Panc1 (cell line): ENCODE measurements around the gene SLC6A1. TPM values are rescaled to one million over a fixed set of nuclear protein-coding genes. Genes with fewer than 3 reads are reported as not detected.

Source experiments
- ATAC-seq: fragments of 200-7000 bp; cut with Tn5 transposase; 2 replicates; pipeline ENCODE4 v1.9.1; 2020; ENCODE audit warnings: mild to moderate bottlenecking, moderate library complexity
- BruUV-seq: library from RNA; stranded (reverse); fragments of 400-500 nt; replicated peaks from 2 replicates; lab custom pipeline; 2021; lab: Mats Ljungman, UMichigan
- CTCF ChIA-PET: fragments of 300-600 bp; sonication (Branson Sonifier 250); formaldehyde crosslinking; loops from one replicate; lab custom pipeline; 2022; ENCODE audit warnings: antibody characterized with exemption; lab: Charles Lee
- POLR2A ChIA-PET: fragments of 300-600 bp; sonication (Branson Sonifier 250); formaldehyde crosslinking; loops from one replicate; lab custom pipeline; 2022; ENCODE audit warnings: antibody characterized with exemption; lab: Charles Lee
- DNase-seq: peaks from one replicate; pipeline ENCODE4 v3.0.0-alpha.2; 2010; ENCODE audit warnings: low read depth, low spot score
- H3K27ac ChIP-seq: 2 replicates; pipeline ENCODE4 v1.5.1; 2011; ENCODE audit warnings: mild to moderate bottlenecking, low read length, inconsistent platforms
- H3K27me3 ChIP-seq: fragments of 200-500 bp; sonication (Bioruptor generic); 2 replicates; pipeline ENCODE4 v1.6.0; 2014; ENCODE audit warnings: low read length, inconsistent platforms; ENCODE audit not compliant: control insufficient read depth, insufficient read depth
- H3K36me3 ChIP-seq: fragments of 200-500 bp; sonication (Bioruptor generic); 2 replicates; pipeline ENCODE4 v1.5.1; 2014; ENCODE audit warnings: inconsistent platforms, mild to moderate bottlenecking, low read length, moderate library complexity; ENCODE audit not compliant: control insufficient read depth, insufficient read depth
- H3K4me1 ChIP-seq: 2 replicates; pipeline ENCODE4 v1.5.1; 2011; ENCODE audit warnings: inconsistent platforms, mild to moderate bottlenecking, low read length, moderate library complexity; ENCODE audit not compliant: control insufficient read depth, insufficient read depth
- H3K4me3 ChIP-seq, 2 experiments: 2 replicates each; pipeline ENCODE4 v1.5.1; 2011 to 2012; ENCODE audit warnings: low read depth in 2 of 2, low read length in 2 of 2, mild to moderate bottlenecking in 2 of 2, inconsistent platforms in 1 of 2, moderate library complexity in 1 of 2
- H3K9me3 ChIP-seq: fragments of 200-500 bp; sonication (Bioruptor generic); 2 replicates; pipeline ENCODE4 v1.5.1; 2014; ENCODE audit warnings: low read depth, mild to moderate bottlenecking, inconsistent platforms, low read length, moderate library complexity; ENCODE audit not compliant: control insufficient read depth, insufficient read depth
- POLR2AphosphoS5 ChIP-seq: IDR thresholded peaks from 2 replicates; pipeline ENCODE4 v1.6.1; 2012; ENCODE audit warnings: mild to moderate bottlenecking, low read depth, low read length, moderate library complexity
- SIN3A ChIP-seq: IDR thresholded peaks from 2 replicates; pipeline ENCODE4 v1.6.1; 2012; ENCODE audit warnings: low read depth, mild to moderate bottlenecking, low read length, moderate library complexity, borderline replicate concordance; ENCODE audit not compliant: insufficient read depth
- TCF7L2 ChIP-seq: IDR thresholded peaks from 2 replicates; pipeline ENCODE4 v1.6.1; 2011; ENCODE audit warnings: mild to moderate bottlenecking, low read depth, low read length, inconsistent platforms
- in situ Hi-C: cut with HindIII; loops from 2 replicates; pipeline ENCODE4 v1.10.0; 2016; ENCODE audit warnings: low sequenced_read_pairs, low pct_unique_long_range_greater_than_20kb
- intact Hi-C: fragments of 100-400 bp; cut with micrococcal nuclease; formaldehyde crosslinking; loops from one replicate; pipeline ENCODE4 v1.10.0; 2022; ENCODE audit not compliant: unreplicated experiment
- total RNA-seq: library from RNA; stranded (reverse); gene quantifications from one replicate; pipeline ENCODE4 v1.2.1, GENCODE V29; 2021; ENCODE audit not compliant: unreplicated experiment
- TF ChIP-seq, protein P1 (sequence below), 2 experiments: IDR thresholded peaks; 2 replicates each; pipeline ENCODE4 v1.6.1; 2011 to 2012; ENCODE audit warnings: low read depth in 2 of 2, control low read depth in 1 of 2, low read length in 1 of 2, mild to moderate bottlenecking in 1 of 2, moderate library complexity in 1 of 2; ENCODE audit not compliant: insufficient read depth in 1 of 2
- TF ChIP-seq, protein P2 (sequence below): fragments of 450-650 bp; IDR thresholded peaks from 2 replicates; pipeline ENCODE4 v1.5.1; 2017; ENCODE audit warnings: mild to moderate bottlenecking

Gene SLC6A1
- total RNA-seq, 1 experiment from 2014 or later = not detected

DNA sequence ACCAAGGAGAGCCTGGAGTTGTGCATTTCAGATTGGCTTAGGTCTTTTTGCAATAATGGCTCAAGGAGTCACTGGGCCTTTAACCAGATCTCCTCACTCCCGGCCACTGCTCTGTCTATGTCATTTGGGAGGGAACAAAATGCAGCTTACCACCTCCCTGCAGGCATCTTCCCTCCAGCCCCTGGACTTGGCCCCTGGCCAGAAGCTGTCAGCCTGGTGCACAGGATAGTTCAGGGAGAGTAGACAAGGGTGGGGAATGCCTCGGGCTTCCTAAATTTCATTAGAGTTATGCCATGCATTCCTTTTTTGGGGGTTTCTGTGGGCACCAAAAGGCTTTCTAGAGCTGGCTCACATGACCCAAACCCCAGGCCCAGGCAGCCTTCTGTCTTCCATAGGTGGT is 91.5 kb downstream of the SLC6A1 start:
- BruUV-seq = no TSS peak
- POLR2A ChIA-PET = no interaction called here
- Histone ChIP-seq H3K36me3 (no peaks in the 10 kb centered on the region), H3K27ac (no peak overlapping the region), H3K4me1 (no peaks in the 10 kb centered on the region), H3K27me3 (no peaks in the 10 kb centered on the region), H3K9me3 (no peaks in the 10 kb centered on the region), H3K4me3 (no peak overlapping the region)
- ATAC-seq = no peak; the same call in 1 of the 2 replicates
- in situ Hi-C loops = no loop called here
- DNase-seq = no peak
- TF ChIP-seq, protein P1, sequence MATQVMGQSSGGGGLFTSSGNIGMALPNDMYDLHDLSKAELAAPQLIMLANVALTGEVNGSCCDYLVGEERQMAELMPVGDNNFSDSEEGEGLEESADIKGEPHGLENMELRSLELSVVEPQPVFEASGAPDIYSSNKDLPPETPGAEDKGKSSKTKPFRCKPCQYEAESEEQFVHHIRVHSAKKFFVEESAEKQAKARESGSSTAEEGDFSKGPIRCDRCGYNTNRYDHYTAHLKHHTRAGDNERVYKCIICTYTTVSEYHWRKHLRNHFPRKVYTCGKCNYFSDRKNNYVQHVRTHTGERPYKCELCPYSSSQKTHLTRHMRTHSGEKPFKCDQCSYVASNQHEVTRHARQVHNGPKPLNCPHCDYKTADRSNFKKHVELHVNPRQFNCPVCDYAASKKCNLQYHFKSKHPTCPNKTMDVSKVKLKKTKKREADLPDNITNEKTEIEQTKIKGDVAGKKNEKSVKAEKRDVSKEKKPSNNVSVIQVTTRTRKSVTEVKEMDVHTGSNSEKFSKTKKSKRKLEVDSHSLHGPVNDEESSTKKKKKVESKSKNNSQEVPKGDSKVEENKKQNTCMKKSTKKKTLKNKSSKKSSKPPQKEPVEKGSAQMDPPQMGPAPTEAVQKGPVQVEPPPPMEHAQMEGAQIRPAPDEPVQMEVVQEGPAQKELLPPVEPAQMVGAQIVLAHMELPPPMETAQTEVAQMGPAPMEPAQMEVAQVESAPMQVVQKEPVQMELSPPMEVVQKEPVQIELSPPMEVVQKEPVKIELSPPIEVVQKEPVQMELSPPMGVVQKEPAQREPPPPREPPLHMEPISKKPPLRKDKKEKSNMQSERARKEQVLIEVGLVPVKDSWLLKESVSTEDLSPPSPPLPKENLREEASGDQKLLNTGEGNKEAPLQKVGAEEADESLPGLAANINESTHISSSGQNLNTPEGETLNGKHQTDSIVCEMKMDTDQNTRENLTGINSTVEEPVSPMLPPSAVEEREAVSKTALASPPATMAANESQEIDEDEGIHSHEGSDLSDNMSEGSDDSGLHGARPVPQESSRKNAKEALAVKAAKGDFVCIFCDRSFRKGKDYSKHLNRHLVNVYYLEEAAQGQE (IDR thresholded peaks at IDR 0.05; ENCODE audit: insufficient read depth in 1 of 2, low read depth in 2 of 2, low read length in 1 of 2) = no peak
- no peak for TF ChIP-seq TCF7L2
- CTCF ChIA-PET = no interaction called here
- intact Hi-C loops = no loop called here

DNA sequence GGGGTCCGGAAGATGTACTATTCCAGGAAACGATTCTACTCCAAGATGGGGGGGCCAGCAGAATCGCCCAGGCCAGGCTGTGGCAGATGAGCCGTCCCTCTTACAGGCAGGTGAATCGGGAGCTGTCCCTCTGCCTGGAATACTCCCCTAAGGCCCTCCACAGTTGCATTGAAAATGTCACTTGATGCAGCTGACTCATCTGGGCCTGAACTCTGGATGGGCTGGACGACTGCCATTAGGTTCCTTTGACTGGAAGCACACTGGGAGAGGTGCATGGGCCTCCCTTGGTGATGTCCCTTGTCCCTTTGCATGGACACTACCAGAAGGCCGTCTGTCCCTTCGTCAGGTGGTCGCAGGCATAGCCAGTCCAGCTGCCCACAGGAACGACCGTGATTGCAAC is 92.1 kb downstream of the SLC6A1 start:
- no TSS peak for BruUV-seq
- Histone ChIP-seq H3K27ac (no peak overlapping the region), H3K36me3 (no peaks in the 10 kb centered on the region), H3K4me3 (no peak overlapping the region), H3K9me3 (no peaks in the 10 kb centered on the region), H3K4me1 (no peaks in the 10 kb centered on the region), H3K27me3 (no peaks in the 10 kb centered on the region)
- intact Hi-C loops = no loop called here
- POLR2A ChIA-PET = interaction anchor here (0.7 kb wide), 1 partner anchor 136 kb away, joined by 3 read pairs; no protein-coding TSS in a partner anchor
- TF ChIP-seq, protein P2, sequence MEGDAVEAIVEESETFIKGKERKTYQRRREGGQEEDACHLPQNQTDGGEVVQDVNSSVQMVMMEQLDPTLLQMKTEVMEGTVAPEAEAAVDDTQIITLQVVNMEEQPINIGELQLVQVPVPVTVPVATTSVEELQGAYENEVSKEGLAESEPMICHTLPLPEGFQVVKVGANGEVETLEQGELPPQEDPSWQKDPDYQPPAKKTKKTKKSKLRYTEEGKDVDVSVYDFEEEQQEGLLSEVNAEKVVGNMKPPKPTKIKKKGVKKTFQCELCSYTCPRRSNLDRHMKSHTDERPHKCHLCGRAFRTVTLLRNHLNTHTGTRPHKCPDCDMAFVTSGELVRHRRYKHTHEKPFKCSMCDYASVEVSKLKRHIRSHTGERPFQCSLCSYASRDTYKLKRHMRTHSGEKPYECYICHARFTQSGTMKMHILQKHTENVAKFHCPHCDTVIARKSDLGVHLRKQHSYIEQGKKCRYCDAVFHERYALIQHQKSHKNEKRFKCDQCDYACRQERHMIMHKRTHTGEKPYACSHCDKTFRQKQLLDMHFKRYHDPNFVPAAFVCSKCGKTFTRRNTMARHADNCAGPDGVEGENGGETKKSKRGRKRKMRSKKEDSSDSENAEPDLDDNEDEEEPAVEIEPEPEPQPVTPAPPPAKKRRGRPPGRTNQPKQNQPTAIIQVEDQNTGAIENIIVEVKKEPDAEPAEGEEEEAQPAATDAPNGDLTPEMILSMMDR = no peak
- no peak for TF ChIP-seq SIN3A
- no peak for TF ChIP-seq POLR2AphosphoS5
- TF ChIP-seq, protein P1 (IDR thresholded peaks at IDR 0.05; ENCODE audit: insufficient read depth in 1 of 2, low read depth in 2 of 2, low read length in 1 of 2) = no peak
- ATAC-seq (peak; percentile 60; the same call in 1 of the 2 replicates), DNase-seq (no peak)
- CTCF ChIA-PET = no interaction called here
- in situ Hi-C loops = no loop called here
